A549 (cell line): Measurements from ENCODE around the gene MAML3. TPM values are rescaled to one million over a fixed set of nuclear protein-coding genes. Genes with fewer than 3 reads are reported as not detected.

Source experiments
- ATAC-seq, 2 experiments: fragments of 200-7000 bp in 1 of 2; fragments of >200 bp in 1 of 2; cut with Nextera tagmentation in 1 of 2; cut with Tn5 transposase in 1 of 2; 3 replicates each; pipeline versions ENCODE4 v1.8.0 to v1.9.1; 2018 to 2020; ENCODE audit warnings: mild to moderate bottlenecking in 1 of 2, moderate library complexity in 1 of 2
- CTCF ChIA-PET: fragments of 300-600 bp; sonication (Branson Sonifier 250); formaldehyde crosslinking; extraction: SDS; loops from one replicate; lab custom pipeline; 2021; ENCODE audit warnings: antibody characterized with exemption, inconsistent platforms; lab: Yijun Ruan, JAX
- POLR2A ChIA-PET: fragments of 350-600 bp; formaldehyde crosslinking; extraction: SDS; loops from one replicate; lab custom pipeline; 2021; ENCODE audit warnings: antibody characterized with exemption, inconsistent platforms; lab: Yijun Ruan, JAX
- DNase-seq, 2 experiments: peaks; one replicate each; pipeline versions ENCODE4 v3.0.0 to v3.0.0-alpha.2; 2011 to 2016; ENCODE audit warnings: low read depth in 1 of 2, low spot score in 1 of 2
- FAIRE-seq: peaks from 2 replicates; lab custom pipeline; 2011; peaks lifted over from hg19 to GRCh38; lab: Jason Lieb, UNC
- H3K27ac ChIP-seq, 2 experiments: fragments of >200 bp; sonication (Bioruptor Twin); formaldehyde crosslinking; 3 replicates each; pipeline ENCODE4 v1.5.1; 2016 to 2017
- H3K4me1 ChIP-seq: fragments of >200 bp; sonication (Bioruptor Twin); formaldehyde crosslinking; 3 replicates; pipeline ENCODE4 v1.6.1; 2016
- H3K4me2 ChIP-seq: fragments of >200 bp; sonication (Bioruptor Twin); formaldehyde crosslinking; 3 replicates; pipeline ENCODE4 v1.6.1; 2016
- H3K4me3 ChIP-seq: fragments of >200 bp; sonication (Bioruptor Twin); formaldehyde crosslinking; 3 replicates; pipeline ENCODE4 v1.5.1; 2016
- H3K9me3 ChIP-seq: fragments of >200 bp; sonication (Bioruptor Twin); formaldehyde crosslinking; 3 replicates; pipeline ENCODE4 v1.6.1; 2016
- CBX2 ChIP-seq: fragments of 200-600 bp; sonication (generic); IDR thresholded peaks from 2 replicates; pipeline ENCODE4 v1.6.1; 2016; ENCODE audit warnings: low read depth, mild to moderate bottlenecking, borderline replicate concordance
- CHD2 ChIP-seq: fragments of 150-350 bp; IDR thresholded peaks from 2 replicates; pipeline ENCODE4 v1.6.1; 2014; ENCODE audit warnings: low read length; ENCODE audit not compliant: partially characterized antibody
- CHD4 ChIP-seq: fragments of 200-600 bp; sonication (generic); IDR thresholded peaks from 2 replicates; pipeline ENCODE4 v1.6.1; 2016; ENCODE audit warnings: antibody characterized with exemption, mild to moderate bottlenecking, borderline replicate concordance
- EP300 ChIP-seq, 2 experiments: fragments of >200 bp; sonication (Bioruptor Twin); formaldehyde crosslinking; IDR thresholded peaks; 2 replicates in 1 of 2; 3 replicates in 1 of 2; pipeline ENCODE4 v1.6.1; 2016 to 2017
- FOSB ChIP-seq: fragments of 250-450 bp; sonication (Bioruptor Pico); IDR thresholded peaks from 2 replicates; pipeline ENCODE4 v1.5.0; 2020; ENCODE audit warnings: mild to moderate bottlenecking, moderate library complexity
- FOSL2 ChIP-seq, 2 experiments: fragments of 450-650 bp in 1 of 2; fragments of >200 bp in 1 of 2; sonication (Bioruptor Twin) in 1 of 2; formaldehyde crosslinking; IDR thresholded peaks; 2 replicates each; pipeline versions ENCODE4 v1.5.0 to v1.6.1; 2016 to 2020; ENCODE audit warnings: mild to moderate bottlenecking in 1 of 2, moderate library complexity in 1 of 2
- HEYL ChIP-seq: fragments of 250-450 bp; sonication (Bioruptor Pico); IDR thresholded peaks from 2 replicates; pipeline ENCODE4 v1.8.0; 2021; ENCODE audit warnings: mild to moderate bottlenecking, moderate library complexity
- HOXA7 ChIP-seq: fragments of 250-450 bp; sonication (Bioruptor Pico); IDR thresholded peaks from 2 replicates; pipeline ENCODE4 v1.5.0; 2020; ENCODE audit warnings: mild to moderate bottlenecking, moderate library complexity
- JUN ChIP-seq, 2 experiments: fragments of >200 bp; sonication (Bioruptor Twin); formaldehyde crosslinking; IDR thresholded peaks; 2 replicates in 1 of 2; 3 replicates in 1 of 2; pipeline ENCODE4 v1.6.1; 2016 to 2017
- NR3C1 ChIP-seq: fragments of >200 bp; sonication (Bioruptor Twin); formaldehyde crosslinking; IDR thresholded peaks from 3 replicates; pipeline ENCODE4 v1.6.1; 2017
- POLR2A ChIP-seq: IDR thresholded peaks from 2 replicates; pipeline ENCODE4 v1.6.1; 2012; ENCODE audit warnings: mild to moderate bottlenecking, low read length
- POLR2AphosphoS2 ChIP-seq: conservative IDR thresholded peaks from 2 replicates; pipeline ENCODE4 v1.6.1; 2012; ENCODE audit warnings: low read length, improper control_type of control experiment, inconsistent platforms
- RAD21 ChIP-seq, 2 experiments: fragments of >200 bp in 1 of 2; sonication (Bioruptor Twin) in 1 of 2; formaldehyde crosslinking in 1 of 2; IDR thresholded peaks in 1 of 2; conservative IDR thresholded peaks in 1 of 2; 2 replicates in 1 of 2; 3 replicates in 1 of 2; pipeline ENCODE4 v1.6.1; 2012 to 2018; ENCODE audit warnings: inconsistent platforms in 1 of 2
- RARB ChIP-seq: fragments of 250-450 bp; sonication (Bioruptor Pico); IDR thresholded peaks from 2 replicates; pipeline ENCODE4 v1.8.0; 2021; ENCODE audit warnings: mild to moderate bottlenecking, moderate library complexity
- RCOR1 ChIP-seq: fragments of 150-350 bp; IDR thresholded peaks from 2 replicates; pipeline ENCODE4 v1.6.1; 2014; ENCODE audit warnings: antibody characterized with exemption, low read length, low read depth
- TFCP2L1 ChIP-seq: fragments of 250-450 bp; sonication (Bioruptor Pico); IDR thresholded peaks from 2 replicates; pipeline ENCODE4 v1.5.0; 2021; ENCODE audit warnings: mild to moderate bottlenecking
- ZC3H11A ChIP-seq: fragments of 450-650 bp; IDR thresholded peaks from 2 replicates; pipeline ENCODE4 v1.6.1; 2014; ENCODE audit warnings: antibody characterized with exemption, mild to moderate bottlenecking
- WGBS: methylation state at CpG from one replicate; pipeline ENCODE4 v1.1.6; 2017; ENCODE audit errors: missing lambda C conversion rate; 5-methylcytosine and 5-hydroxymethylcytosine counted together
- polyA plus RNA-seq, 4 experiments: library from polyadenylated mRNA; depleted of rRNA in 3 of 4; stranded (reverse); fragments of >200 nt; fragmentation: RNase III in 1 of 4; extraction: RNeasy Plus Mini Kit Qiagen cat#74134 plus additional on column Dnase treatment in 1 of 4; gene quantifications; 2 replicates in 3 of 4; 3 replicates in 1 of 4; pipeline ENCODE4 v1.2.3, GENCODE V29; 2011 to 2017
- TF ChIP-seq, protein P1 (sequence below): fragments of 250-450 bp; sonication (Bioruptor Pico); IDR thresholded peaks from 2 replicates; pipeline ENCODE4 v1.5.0; 2021; ENCODE audit warnings: mild to moderate bottlenecking, moderate library complexity, borderline replicate concordance
- TF ChIP-seq, protein P2 (sequence below): fragments of >200 bp; sonication (Bioruptor Twin); formaldehyde crosslinking; IDR thresholded peaks from 2 replicates; pipeline ENCODE4 v1.6.1; 2016
- TF ChIP-seq, protein P3 (sequence below): IDR thresholded peaks from 2 replicates; pipeline ENCODE4 v1.6.1; 2012; ENCODE audit warnings: low read depth, borderline replicate concordance
- TF ChIP-seq, protein P4 (sequence below): fragments of 250-450 bp; sonication (Bioruptor Pico); IDR thresholded peaks from 2 replicates; pipeline ENCODE4 v1.5.0; 2020; ENCODE audit warnings: low read depth, mild to moderate bottlenecking, moderate library complexity
- TF ChIP-seq, protein P5 (sequence below): IDR thresholded peaks from 2 replicates; pipeline ENCODE4 v1.6.1; 2012
- TF ChIP-seq, protein P6 (sequence below): fragments of 450-650 bp; IDR thresholded peaks from 2 replicates; pipeline ENCODE4 v1.6.1; 2014; ENCODE audit warnings: antibody characterized with exemption
- TF ChIP-seq, protein P7 (sequence below): IDR thresholded peaks from 2 replicates; pipeline ENCODE4 v1.6.1; 2012

Gene MAML3
- polyA plus RNA-seq, 2 of the 4 experiments (the other 2 are of a cell fraction): 9.0 to 22.2 TPM

DNA sequence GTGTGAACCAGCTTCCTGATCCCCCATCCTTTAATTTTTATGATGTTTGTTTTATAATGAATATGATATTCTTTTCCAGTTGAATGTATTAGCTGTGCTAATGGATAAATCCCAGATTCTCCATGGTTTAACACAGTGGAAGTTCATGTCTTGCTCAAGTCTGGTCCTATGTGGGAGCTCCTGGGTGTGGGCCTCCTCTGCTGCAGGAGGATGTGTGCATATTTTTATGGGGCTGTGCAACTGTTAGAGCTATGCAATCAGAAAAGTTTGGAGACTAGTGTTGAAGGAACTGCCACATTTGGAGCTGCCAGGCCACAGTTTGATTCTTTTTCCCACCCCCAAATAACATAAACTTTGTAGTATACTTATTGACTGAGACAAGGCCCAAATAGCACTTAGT lies 463.6 kb downstream of the MAML3 start:
- TF ChIP-seq CHD4: no peak
- no peak for TF ChIP-seq NR3C1
- no peak for TF ChIP-seq HEYL (CRISPR knock-in tag)
- TF ChIP-seq POLR2A: no peak
- TF ChIP-seq, protein P1, sequence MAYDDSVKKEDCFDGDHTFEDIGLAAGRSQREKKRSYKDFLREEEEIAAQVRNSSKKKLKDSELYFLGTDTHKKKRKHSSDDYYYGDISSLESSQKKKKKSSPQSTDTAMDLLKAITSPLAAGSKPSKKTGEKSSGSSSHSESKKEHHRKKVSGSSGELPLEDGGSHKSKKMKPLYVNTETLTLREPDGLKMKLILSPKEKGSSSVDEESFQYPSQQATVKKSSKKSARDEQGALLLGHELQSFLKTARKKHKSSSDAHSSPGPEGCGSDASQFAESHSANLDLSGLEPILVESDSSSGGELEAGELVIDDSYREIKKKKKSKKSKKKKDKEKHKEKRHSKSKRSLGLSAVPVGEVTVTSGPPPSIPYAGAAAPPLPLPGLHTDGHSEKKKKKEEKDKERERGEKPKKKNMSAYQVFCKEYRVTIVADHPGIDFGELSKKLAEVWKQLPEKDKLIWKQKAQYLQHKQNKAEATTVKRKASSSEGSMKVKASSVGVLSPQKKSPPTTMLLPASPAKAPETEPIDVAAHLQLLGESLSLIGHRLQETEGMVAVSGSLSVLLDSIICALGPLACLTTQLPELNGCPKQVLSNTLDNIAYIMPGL: no peak
- TF ChIP-seq CHD2: no peak
- no peak for TF ChIP-seq FOSB (CRISPR knock-in tag)
- no peak for TF ChIP-seq JUN (IDR thresholded peaks at IDR 0.05)
- TF ChIP-seq, all 56 proteins: peak for 0
- Histone ChIP-seq H3K9me3 (no peaks in the 10 kb centered on the region), H3K27ac (no peak overlapping the region), H3K4me2 (no peak overlapping the region), H3K4me1 (no peaks in the 10 kb centered on the region), H3K4me3 (no peak overlapping the region)
- ATAC-seq (no peak), FAIRE-seq (no peak), DNase-seq (no peak)
- POLR2A ChIA-PET: no interaction called here
- CTCF ChIA-PET: interaction anchor here (0.7 to 1.0 kb wide), 3 partner anchors 8 to 73 kb away, joined by 3 to 4 read pairs (median 3); no protein-coding TSS in a partner anchor

DNA sequence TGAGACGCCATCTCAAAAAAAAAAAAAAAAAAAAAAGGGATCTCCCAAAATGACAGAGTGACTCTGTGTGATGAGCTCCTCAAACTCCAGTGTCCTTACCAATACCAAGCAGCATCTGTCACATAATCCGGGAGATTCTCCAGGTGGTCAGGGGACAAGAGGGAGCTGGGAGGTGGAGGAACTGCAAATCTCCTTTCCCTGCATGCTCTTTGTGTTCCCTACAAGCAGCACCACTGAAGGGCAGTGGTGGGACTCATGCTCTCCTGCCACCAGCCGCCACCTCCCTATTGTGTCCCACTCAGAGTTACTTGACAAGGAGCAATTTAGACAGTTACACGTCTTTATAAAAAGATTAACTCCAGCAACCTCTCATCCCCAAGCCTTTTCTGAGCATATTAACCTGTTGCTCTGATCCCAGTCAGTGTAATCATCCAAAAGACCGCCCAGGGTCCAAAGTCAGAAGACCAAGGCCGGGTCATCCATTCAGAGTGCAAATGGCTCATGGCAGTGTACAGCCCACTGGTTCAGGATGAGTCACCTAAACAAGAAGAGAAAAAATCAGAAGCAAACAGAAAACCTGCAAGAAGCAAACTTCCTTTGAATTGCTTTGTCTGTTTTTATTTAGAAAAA lies 464.8 kb downstream of the MAML3 start:
- Histone ChIP-seq H3K4me2 (no peak overlapping the region), H3K9me3 (no peaks in the 10 kb centered on the region), H3K27ac (no peak overlapping the region), H3K4me3 (no peak overlapping the region), H3K4me1 (no peaks in the 10 kb centered on the region)
- ChIA-PET CTCF (no interaction called here), POLR2A (no interaction called here)
- WGBS: 82% methylated on average over 6 of the region's 6 CpGs
- TF ChIP-seq, protein P2, sequence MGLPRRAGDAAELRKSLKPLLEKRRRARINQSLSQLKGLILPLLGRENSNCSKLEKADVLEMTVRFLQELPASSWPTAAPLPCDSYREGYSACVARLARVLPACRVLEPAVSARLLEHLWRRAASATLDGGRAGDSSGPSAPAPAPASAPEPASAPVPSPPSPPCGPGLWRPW: no peak
- TF ChIP-seq, protein P3, sequence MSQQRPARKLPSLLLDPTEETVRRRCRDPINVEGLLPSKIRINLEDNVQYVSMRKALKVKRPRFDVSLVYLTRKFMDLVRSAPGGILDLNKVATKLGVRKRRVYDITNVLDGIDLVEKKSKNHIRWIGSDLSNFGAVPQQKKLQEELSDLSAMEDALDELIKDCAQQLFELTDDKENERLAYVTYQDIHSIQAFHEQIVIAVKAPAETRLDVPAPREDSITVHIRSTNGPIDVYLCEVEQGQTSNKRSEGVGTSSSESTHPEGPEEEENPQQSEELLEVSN: no peak
- TF ChIP-seq ZC3H11A: no peak
- TF ChIP-seq POLR2A: no peak
- DNase-seq: no peak
- no peak for FAIRE-seq
- ATAC-seq: no peak

DNA sequence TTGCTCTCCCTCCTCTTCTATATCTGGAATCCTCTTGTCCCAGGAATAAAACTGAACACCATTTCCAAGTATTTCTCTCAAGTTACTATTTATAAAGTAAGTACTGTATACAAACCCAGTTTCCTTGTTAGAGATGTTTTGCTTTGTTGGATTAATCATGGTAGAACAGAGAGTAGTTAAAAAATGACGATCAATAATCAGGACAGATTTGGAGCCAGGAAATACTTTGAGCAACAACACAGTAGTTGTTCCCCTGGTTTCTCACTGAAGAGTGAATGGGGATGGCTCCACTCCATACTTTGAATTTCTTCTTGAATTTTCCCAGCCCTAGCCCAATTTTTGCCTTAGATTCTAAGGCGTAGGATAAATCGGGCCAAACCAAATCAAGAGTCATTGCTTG lies 467.0 kb downstream of the MAML3 start:
- Histone ChIP-seq H3K4me2 (no peak overlapping the region), H3K27ac (no peak overlapping the region), H3K9me3 (no peaks in the 10 kb centered on the region), H3K4me3 (no peak overlapping the region), H3K4me1 (peaks cover 7% of the 10 kb centered on the region; the same call in 2 of the 3 replicates)
- ATAC-seq (no peak), FAIRE-seq (no peak), DNase-seq (no peak)
- TF ChIP-seq, protein P4, sequence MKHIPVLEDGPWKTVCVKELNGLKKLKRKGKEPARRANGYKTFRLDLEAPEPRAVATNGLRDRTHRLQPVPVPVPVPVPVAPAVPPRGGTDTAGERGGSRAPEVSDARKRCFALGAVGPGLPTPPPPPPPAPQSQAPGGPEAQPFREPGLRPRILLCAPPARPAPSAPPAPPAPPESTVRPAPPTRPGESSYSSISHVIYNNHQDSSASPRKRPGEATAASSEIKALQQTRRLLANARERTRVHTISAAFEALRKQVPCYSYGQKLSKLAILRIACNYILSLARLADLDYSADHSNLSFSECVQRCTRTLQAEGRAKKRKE: no peak
- TF ChIP-seq RAD21 (conservative IDR thresholded peaks at IDR 0.05 in 1 of 2, IDR thresholded peaks at IDR 0.05 in 1 of 2) (no peak), HOXA7 (CRISPR knock-in tag) (no peak), TFCP2L1 (CRISPR knock-in tag) (no peak), CBX2 (no peak), FOSL2 (IDR thresholded peaks at IDR 0.05) (no peak), FOSL2 (CRISPR knock-in tag; IDR thresholded peaks at IDR 0.05) (no peak), POLR2AphosphoS2 (no peak), EP300 (IDR thresholded peaks at IDR 0.05) (no peak), RCOR1 (no peak), RARB (CRISPR knock-in tag) (no peak)
- TF ChIP-seq, protein P5, sequence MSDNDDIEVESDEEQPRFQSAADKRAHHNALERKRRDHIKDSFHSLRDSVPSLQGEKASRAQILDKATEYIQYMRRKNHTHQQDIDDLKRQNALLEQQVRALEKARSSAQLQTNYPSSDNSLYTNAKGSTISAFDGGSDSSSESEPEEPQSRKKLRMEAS: no peak
- TF ChIP-seq, protein P6, sequence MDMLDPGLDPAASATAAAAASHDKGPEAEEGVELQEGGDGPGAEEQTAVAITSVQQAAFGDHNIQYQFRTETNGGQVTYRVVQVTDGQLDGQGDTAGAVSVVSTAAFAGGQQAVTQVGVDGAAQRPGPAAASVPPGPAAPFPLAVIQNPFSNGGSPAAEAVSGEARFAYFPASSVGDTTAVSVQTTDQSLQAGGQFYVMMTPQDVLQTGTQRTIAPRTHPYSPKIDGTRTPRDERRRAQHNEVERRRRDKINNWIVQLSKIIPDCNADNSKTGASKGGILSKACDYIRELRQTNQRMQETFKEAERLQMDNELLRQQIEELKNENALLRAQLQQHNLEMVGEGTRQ: no peak
- TF ChIP-seq, protein P7, sequence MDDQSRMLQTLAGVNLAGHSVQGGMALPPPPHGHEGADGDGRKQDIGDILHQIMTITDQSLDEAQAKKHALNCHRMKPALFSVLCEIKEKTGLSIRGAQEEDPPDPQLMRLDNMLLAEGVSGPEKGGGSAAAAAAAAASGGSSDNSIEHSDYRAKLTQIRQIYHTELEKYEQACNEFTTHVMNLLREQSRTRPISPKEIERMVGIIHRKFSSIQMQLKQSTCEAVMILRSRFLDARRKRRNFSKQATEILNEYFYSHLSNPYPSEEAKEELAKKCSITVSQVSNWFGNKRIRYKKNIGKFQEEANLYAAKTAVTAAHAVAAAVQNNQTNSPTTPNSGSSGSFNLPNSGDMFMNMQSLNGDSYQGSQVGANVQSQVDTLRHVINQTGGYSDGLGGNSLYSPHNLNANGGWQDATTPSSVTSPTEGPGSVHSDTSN: no peak
- CTCF ChIA-PET: no interaction called here
- POLR2A ChIA-PET: no interaction called here
- WGBS: 87% methylated on average over 3 of the region's 3 CpGs
